Mammary epithelial cell (primary cell): ENCODE measurements around the gene MYEOV.

Experiments used
- CTCF ChIP-seq, 2 donors: IDR thresholded peaks in 1 of 2; conservative IDR thresholded peaks in 1 of 2; 2 replicates each; pipeline ENCODE4 v1.5.1; 2011 to 2012; ENCODE audit warnings: inconsistent platforms in 2 of 2, low read length in 2 of 2, mild to moderate bottlenecking in 2 of 2, control low read depth in 1 of 2, low read depth in 1 of 2; ENCODE audit not compliant: insufficient read depth in 1 of 2; ENCODE audit errors: extremely low read depth in 1 of 2
- EZH2 ChIP-seq: IDR thresholded peaks from 2 replicates; pipeline ENCODE4 v1.6.1; 2012; ENCODE audit warnings: low read length, inconsistent platforms, borderline replicate concordance

- TF ChIP-seq CTCF (conservative IDR thresholded peaks at IDR 0.05 in 1 of 2, IDR thresholded peaks at IDR 0.05 in 1 of 2; ENCODE audit: extremely low read depth in 1 of 2, insufficient read depth in 1 of 2, low read depth in 1 of 2, low read length in 2 of 2), result no peak
- no peak for TF ChIP-seq EZH2
These were observed 17.9 kb downstream of the MYEOV start for GRCh38 chr11:69311767-69312385.
